Testis (tissue), 3 donors: ENCODE results near the gene SERGEF. TPM values are rescaled to one million over a fixed set of nuclear protein-coding genes. Genes with fewer than 3 reads are reported as not detected.

ENCODE experiments used
- DNase-seq: peaks from one replicate; pipeline ENCODE4 v3.0.0-alpha.2; 2019
- H3K27ac ChIP-seq, 2 donors: fragments of 200-600 bp; sonication (generic); one replicate each; pipeline ENCODE4 v1.5.1; 2019
- H3K27me3 ChIP-seq: fragments of 200-600 bp; sonication (generic); one replicate; pipeline ENCODE4 v1.5.1; 2019
- H3K36me3 ChIP-seq: fragments of 200-600 bp; sonication (generic); one replicate; pipeline ENCODE4 v1.5.1; 2017; ENCODE audit warnings: low read depth; ENCODE audit errors: missing control alignments
- H3K4me1 ChIP-seq: fragments of 200-600 bp; sonication (generic); one replicate; pipeline ENCODE4 v1.5.1; 2019
- H3K4me3 ChIP-seq, 2 donors: fragments of 200-600 bp; sonication (generic); one replicate each; pipeline ENCODE4 v1.5.1; 2017 to 2019
- H3K9me3 ChIP-seq: fragments of 200-600 bp; sonication (generic); one replicate; pipeline ENCODE4 v1.5.1; 2017
- POLR2A ChIP-seq: fragments of 450-650 bp; IDR thresholded peaks from one replicate; pipeline ENCODE4 v1.6.1; 2017; ENCODE audit warnings: antibody characterized with exemption, mild to moderate bottlenecking, moderate library complexity
- WGBS, 2 donors: methylation state at CpG; one replicate each; pipeline ENCODE4 v1.1.5; 2018; 5-methylcytosine and 5-hydroxymethylcytosine counted together
- intact Hi-C: fragments of 100-400 bp; cut with DNase I; formaldehyde crosslinking; loops from one replicate; pipeline ENCODE4 v1.15.1; 2023; ENCODE audit warnings: low total_unique reads
- polyA plus RNA-seq: library from polyadenylated mRNA; stranded (reverse); fragments of 350-450 nt; fragmentation: Illumina TruSeq; extraction: RNeasy Lipid Tissue Mini Kit (QIAGEN cat#74804); gene quantifications from one replicate; pipeline ENCODE4 v1.2.3, GENCODE V29; 2014; ENCODE audit warnings: low read depth, low replicate concordance; ENCODE audit not compliant: insufficient read depth
- total RNA-seq, 2 donors: library from RNA; depleted of rRNA; stranded (reverse); fragments of >200 nt; gene quantifications; one replicate each; pipeline ENCODE4 v1.2.3, GENCODE V29; 2016
- TF ChIP-seq, protein P1 (sequence below), 3 experiments: fragments of 450-650 bp in 2 of 3; fragments of 200-600 bp in 1 of 3; sonication (generic) in 1 of 3; IDR thresholded peaks; one replicate each; pipeline ENCODE4 v1.5.1; 2016 to 2019; ENCODE audit warnings: antibody characterized with exemption in 3 of 3, mild to moderate bottlenecking in 2 of 3, moderate library complexity in 1 of 3

Gene SERGEF
- total and polyA plus RNA-seq, 3 donors from 2014 or later, result 12.5 to 37.5 (median 23.1) TPM

DNA sequence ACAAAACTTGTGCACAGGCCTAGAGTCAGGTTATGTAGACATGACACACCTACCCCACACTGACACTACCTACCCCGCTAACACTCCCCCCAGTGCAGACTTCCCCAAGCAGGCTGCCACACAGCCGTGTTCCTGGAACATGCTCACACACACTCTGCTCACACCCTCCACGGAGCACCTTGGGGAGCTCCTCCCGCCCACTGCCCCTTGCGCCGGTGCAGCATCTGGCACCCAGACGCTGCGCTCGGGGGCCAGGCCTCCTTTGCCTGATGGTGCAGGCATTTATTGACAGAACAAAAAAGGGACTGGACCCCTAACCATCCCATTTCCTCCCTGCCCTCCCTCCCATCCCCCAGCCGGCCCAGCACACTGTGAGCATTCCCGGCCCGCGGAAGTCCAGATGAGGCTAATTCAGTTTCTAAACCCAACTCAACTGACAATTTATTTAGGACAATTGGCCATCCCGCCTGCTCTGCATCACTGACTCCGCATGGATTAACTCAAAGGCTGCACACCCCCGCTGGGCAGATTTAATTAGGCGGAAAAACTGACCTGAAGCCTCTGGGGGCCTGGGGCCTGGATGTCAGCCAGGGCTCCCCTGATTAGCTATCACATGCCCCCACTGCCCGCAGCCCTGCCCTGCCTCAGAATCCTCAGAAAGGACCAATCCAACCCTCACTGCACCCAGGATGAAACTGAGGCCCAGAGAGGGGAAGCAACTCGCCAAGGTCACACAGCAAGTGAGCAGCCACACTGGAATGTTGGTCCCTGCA is 248.2 kb downstream of the SERGEF start:
- 78 to 80% methylated on average over 19 of the region's 19 CpGs for WGBS, 2 donors
- Histone ChIP-seq H3K36me3 (no peaks in the 10 kb centered on the region), H3K4me1 (no peaks in the 10 kb centered on the region), H3K27me3 (no peaks in the 10 kb centered on the region), H3K4me3 (no peak overlapping the region), H3K27ac (no peak overlapping the region), H3K9me3 (no peaks in the 10 kb centered on the region)
- TF ChIP-seq, protein P1, sequence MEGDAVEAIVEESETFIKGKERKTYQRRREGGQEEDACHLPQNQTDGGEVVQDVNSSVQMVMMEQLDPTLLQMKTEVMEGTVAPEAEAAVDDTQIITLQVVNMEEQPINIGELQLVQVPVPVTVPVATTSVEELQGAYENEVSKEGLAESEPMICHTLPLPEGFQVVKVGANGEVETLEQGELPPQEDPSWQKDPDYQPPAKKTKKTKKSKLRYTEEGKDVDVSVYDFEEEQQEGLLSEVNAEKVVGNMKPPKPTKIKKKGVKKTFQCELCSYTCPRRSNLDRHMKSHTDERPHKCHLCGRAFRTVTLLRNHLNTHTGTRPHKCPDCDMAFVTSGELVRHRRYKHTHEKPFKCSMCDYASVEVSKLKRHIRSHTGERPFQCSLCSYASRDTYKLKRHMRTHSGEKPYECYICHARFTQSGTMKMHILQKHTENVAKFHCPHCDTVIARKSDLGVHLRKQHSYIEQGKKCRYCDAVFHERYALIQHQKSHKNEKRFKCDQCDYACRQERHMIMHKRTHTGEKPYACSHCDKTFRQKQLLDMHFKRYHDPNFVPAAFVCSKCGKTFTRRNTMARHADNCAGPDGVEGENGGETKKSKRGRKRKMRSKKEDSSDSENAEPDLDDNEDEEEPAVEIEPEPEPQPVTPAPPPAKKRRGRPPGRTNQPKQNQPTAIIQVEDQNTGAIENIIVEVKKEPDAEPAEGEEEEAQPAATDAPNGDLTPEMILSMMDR (IDR thresholded peaks at IDR 0.05), result no peak
- TF ChIP-seq POLR2A, result no peak
- intact Hi-C loops, result no loop called here
- no peak for DNase-seq

DNA sequence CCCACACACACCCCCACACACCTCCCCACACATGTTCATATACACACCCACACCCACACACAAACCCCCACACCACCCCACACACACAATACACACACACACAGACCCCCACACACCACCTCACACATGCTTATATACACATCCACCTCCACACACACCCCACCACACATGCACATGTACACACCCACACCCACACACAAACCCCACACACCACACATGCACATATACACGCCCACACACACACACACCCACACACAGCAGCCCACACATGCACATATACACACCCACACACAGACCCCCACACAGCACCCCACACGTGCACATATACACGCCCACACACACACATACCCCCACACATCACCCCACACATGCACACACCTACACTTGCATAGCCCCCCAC is 249.1 kb downstream of the SERGEF start:
- TF ChIP-seq, protein P1 (IDR thresholded peaks at IDR 0.05), result no peak
- no peak for TF ChIP-seq POLR2A
- Histone ChIP-seq H3K27me3 (no peaks in the 10 kb centered on the region), H3K4me1 (no peaks in the 10 kb centered on the region), H3K27ac (no peak overlapping the region), H3K4me3 (no peak overlapping the region), H3K9me3 (no peaks in the 10 kb centered on the region), H3K36me3 (no peaks in the 10 kb centered on the region)
- 58 to 62% methylated on average over 3 of the region's 3 CpGs for WGBS, 2 donors
- DNase-seq, result no peak
- intact Hi-C loops, result no loop called here

DNA sequence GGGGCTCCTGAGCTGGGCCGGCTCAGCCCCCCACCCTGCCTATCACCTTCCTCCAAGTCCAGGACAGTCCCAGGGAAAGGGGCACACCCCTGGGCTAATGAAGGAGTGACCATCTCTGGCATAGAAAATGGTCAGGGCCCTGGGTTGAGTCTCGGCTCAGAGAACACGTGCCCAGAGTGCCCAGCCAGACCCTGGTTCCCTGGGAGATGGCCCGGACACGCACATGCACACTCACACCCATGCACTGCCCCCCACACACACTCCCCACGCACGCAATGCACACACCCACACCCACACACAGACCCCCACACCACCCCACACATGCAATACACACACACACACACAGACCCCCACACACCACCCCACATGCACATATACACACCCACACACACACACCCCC is 249.6 kb downstream of the SERGEF start:
- intact Hi-C loops, result no loop called here
- WGBS, 2 donors, result 81 to 93% methylated on average over 4 to 7 of the region's 7 CpGs
- no peaks in the 10 kb centered on the region for H3K4me1 ChIP-seq

DNA sequence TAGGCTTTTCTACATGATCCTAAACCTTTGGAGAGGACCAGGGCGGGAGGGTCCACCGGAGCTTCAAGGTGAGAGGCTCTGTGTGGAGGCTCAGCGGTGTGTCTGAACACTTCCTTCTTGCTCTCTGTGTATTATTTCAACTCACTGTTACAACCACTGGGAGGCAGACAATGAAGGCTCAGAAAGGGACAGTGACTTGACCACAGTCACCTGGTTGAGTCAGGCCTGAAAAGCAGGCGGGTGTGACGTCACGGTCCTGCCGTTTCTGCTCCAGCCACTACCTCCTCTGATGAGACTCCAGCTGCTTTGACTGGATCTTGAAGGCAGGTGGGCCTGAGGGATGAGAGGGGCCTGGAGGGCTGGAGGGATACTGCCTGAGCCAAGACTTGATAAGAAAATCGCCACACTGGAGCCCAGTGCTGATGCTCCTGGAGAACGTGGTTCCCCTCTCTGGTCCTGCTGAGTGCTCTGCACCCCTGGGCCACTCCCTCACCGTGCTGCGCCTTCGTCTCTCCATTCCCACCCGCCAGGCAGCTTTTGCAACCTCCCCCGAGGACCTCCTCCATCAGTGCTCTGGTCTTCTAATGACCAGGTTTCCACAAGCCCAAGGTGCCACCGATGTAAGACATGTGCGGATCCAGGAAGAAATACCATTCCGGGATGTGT is 250.4 kb downstream of the SERGEF start:
- no peak for DNase-seq
- no peaks in the 10 kb centered on the region for H3K4me1 ChIP-seq
- H3K9me3 ChIP-seq, result no peaks in the 10 kb centered on the region
- no peak for TF ChIP-seq POLR2A
- TF ChIP-seq, protein P1 (IDR thresholded peaks at IDR 0.05), result no peak
- 90% methylated on average over 16 to 17 of the region's 17 CpGs for WGBS, 2 donors
- H3K4me3 ChIP-seq, result no peak overlapping the region
- intact Hi-C loops, result no loop called here
- no peak overlapping the region for H3K27ac ChIP-seq
- no peaks in the 10 kb centered on the region for H3K36me3 ChIP-seq
- H3K27me3 ChIP-seq, result no peaks in the 10 kb centered on the region

More for the DNA sequence above, 249.6 kb downstream of the SERGEF start:
- H3K27me3 ChIP-seq, result no peaks in the 10 kb centered on the region
- DNase-seq, result no peak
- H3K36me3 ChIP-seq, result no peaks in the 10 kb centered on the region
- H3K27ac ChIP-seq, result no peak overlapping the region
- no peak overlapping the region for H3K4me3 ChIP-seq
- no peak for TF ChIP-seq POLR2A
- TF ChIP-seq, protein P1 (IDR thresholded peaks at IDR 0.05), result no peak
- H3K9me3 ChIP-seq, result no peaks in the 10 kb centered on the region
